Measurements from ENCODE around the gene PBX1.

DNA sequence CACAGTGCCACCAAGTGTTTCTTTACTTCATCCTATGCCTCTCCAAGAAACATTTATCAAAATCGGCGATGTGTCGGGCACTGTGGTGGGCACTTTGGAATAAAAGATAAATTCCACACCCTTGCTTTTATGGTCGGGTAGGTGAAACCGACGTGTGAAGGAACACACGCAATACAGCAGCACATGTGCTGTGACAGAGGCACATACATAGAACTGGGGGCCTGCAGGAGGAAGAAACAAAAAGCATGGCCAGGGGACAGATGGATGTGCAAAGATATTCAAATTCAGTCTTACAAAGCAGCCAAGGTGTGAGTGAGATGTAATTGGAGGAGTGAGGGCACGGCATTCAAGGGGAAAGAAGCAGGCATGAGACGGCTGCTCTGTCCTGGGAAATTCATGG is 282.0 kb downstream of the PBX1 start:
- TF ChIP-seq POLR2A (IDR thresholded peaks at IDR 0.05) = no peak
- TF ChIP-seq, protein P1, sequence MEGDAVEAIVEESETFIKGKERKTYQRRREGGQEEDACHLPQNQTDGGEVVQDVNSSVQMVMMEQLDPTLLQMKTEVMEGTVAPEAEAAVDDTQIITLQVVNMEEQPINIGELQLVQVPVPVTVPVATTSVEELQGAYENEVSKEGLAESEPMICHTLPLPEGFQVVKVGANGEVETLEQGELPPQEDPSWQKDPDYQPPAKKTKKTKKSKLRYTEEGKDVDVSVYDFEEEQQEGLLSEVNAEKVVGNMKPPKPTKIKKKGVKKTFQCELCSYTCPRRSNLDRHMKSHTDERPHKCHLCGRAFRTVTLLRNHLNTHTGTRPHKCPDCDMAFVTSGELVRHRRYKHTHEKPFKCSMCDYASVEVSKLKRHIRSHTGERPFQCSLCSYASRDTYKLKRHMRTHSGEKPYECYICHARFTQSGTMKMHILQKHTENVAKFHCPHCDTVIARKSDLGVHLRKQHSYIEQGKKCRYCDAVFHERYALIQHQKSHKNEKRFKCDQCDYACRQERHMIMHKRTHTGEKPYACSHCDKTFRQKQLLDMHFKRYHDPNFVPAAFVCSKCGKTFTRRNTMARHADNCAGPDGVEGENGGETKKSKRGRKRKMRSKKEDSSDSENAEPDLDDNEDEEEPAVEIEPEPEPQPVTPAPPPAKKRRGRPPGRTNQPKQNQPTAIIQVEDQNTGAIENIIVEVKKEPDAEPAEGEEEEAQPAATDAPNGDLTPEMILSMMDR (IDR thresholded peaks at IDR 0.05) = no peak

Measured in right lobe of liver (tissue), 4 donors.